Endothelial cell of umbilical vein (primary cell): Measurements from ENCODE around the gene MROH7. TPM values are rescaled to one million over a fixed set of nuclear protein-coding genes. Genes with fewer than 3 reads are reported as not detected.

Experiments
- BruUV-seq: library from RNA; stranded (reverse); fragments of 400-500 nt; replicated peaks from 2 replicates; lab custom pipeline; 2021; lab: Mats Ljungman, UMichigan
- CTCF ChIA-PET: fragments of 300-600, 350-600 bp; sonication (Branson Sonifier 250); formaldehyde crosslinking; loops from one replicate; lab custom pipeline; 2021; ENCODE audit warnings: antibody characterized with exemption, inconsistent platforms; lab: Charles Lee
- POLR2A ChIA-PET: fragments of 300-600, 350-600 bp; sonication (Branson Sonifier 250); formaldehyde crosslinking; loops from one replicate; lab custom pipeline; 2021; ENCODE audit warnings: antibody characterized with exemption, inconsistent platforms; lab: Charles Lee
- DNase-seq: peaks from one replicate; pipeline ENCODE4 v3.0.0-alpha.2; 2011; ENCODE audit warnings: low read depth, low spot score
- FAIRE-seq: peaks from 2 replicates; lab custom pipeline; 2011; peaks lifted over from hg19 to GRCh38; lab: Jason Lieb, UNC
- H2AFZ ChIP-seq: 2 replicates; pipeline ENCODE4 v1.6.0; 2012; ENCODE audit warnings: low read depth, low read length, control low read depth, inconsistent platforms
- H3K27ac ChIP-seq: 2 replicates; pipeline ENCODE4 v1.5.1; 2011; ENCODE audit warnings: low read depth, mild to moderate bottlenecking, control low read depth, low read length, moderate library complexity; ENCODE audit not compliant: insufficient read depth
- H3K27me3 ChIP-seq, 2 experiments: 2 replicates each; pipeline versions ENCODE4 v1.6.0 to v1.6.1; 2011; ENCODE audit warnings: low read length in 2 of 2, mixed read lengths in 1 of 2; ENCODE audit not compliant: control insufficient read depth in 2 of 2, insufficient read depth in 2 of 2
- H3K36me3 ChIP-seq, 2 experiments: 2 replicates in 1 of 2; 3 replicates in 1 of 2; pipeline ENCODE4 v1.5.1; 2011; ENCODE audit warnings: low read length in 2 of 2, mild to moderate bottlenecking in 1 of 2, moderate library complexity in 1 of 2; ENCODE audit not compliant: control insufficient read depth in 2 of 2, insufficient read depth in 2 of 2; ENCODE audit errors: extremely low read depth in 1 of 2
- H3K4me1 ChIP-seq: 3 replicates; pipeline ENCODE4 v1.5.1; 2011; ENCODE audit warnings: mild to moderate bottlenecking, low read length; ENCODE audit not compliant: control insufficient read depth, insufficient read depth; ENCODE audit errors: extremely low read depth
- H3K4me2 ChIP-seq: 2 replicates; pipeline ENCODE4 v1.6.1; 2011; ENCODE audit warnings: low read length, control low read depth, mixed read lengths; ENCODE audit not compliant: insufficient read depth
- H3K4me3 ChIP-seq, 3 experiments: fragments of 200-600 bp in 1 of 3; sonication (generic), shearing (Covaris generic) in 1 of 3; replicated peaks in 1 of 3; 2 replicates each; pipeline ENCODE4 v1.5.1; 2011 to 2016; ENCODE audit warnings: control low read depth in 3 of 3, low read length in 3 of 3, mild to moderate bottlenecking in 2 of 3, inconsistent platforms in 1 of 3, low read depth in 1 of 3, moderate library complexity in 1 of 3; ENCODE audit not compliant: insufficient read depth in 1 of 3
- H3K79me2 ChIP-seq: 2 replicates; pipeline ENCODE4 v1.6.0; 2012; ENCODE audit warnings: low read length, inconsistent platforms; ENCODE audit not compliant: control insufficient read depth, insufficient read depth
- H3K9ac ChIP-seq: replicated peaks from 2 replicates; pipeline ENCODE3; 2011; ENCODE audit warnings: low read length, control low read depth; ENCODE audit not compliant: insufficient read depth; ENCODE audit errors: extremely low read depth
- H3K9me1 ChIP-seq: replicated peaks from 3 replicates; pipeline ENCODE4 v1.6.0; 2011; ENCODE audit warnings: mild to moderate bottlenecking, low read length; ENCODE audit not compliant: control insufficient read depth, insufficient read depth; ENCODE audit errors: extremely low read depth
- H3K9me3 ChIP-seq: replicated peaks from 2 replicates; pipeline ENCODE4 v1.5.1; 2012; ENCODE audit warnings: low read length, inconsistent platforms; ENCODE audit not compliant: control insufficient read depth, insufficient read depth
- H4K20me1 ChIP-seq: replicated peaks from 2 replicates; pipeline ENCODE3; 2011; ENCODE audit warnings: mild to moderate bottlenecking, low read length; ENCODE audit not compliant: control insufficient read depth, insufficient read depth; ENCODE audit errors: extremely low read depth
- CTCF ChIP-seq, 2 donors: IDR thresholded peaks; 1 replicate in 1 of 2; 2 replicates in 1 of 2; pipeline ENCODE4 v1.5.1; 2011; ENCODE audit warnings: low read length in 2 of 2, mild to moderate bottlenecking in 2 of 2, moderate library complexity in 2 of 2, control low read depth in 1 of 2, inconsistent platforms in 1 of 2, low read depth in 1 of 2; ENCODE audit not compliant: insufficient read depth in 1 of 2; ENCODE audit errors: extremely low read depth in 1 of 2
- EZH2 ChIP-seq: IDR thresholded peaks from 2 replicates; pipeline ENCODE4 v1.6.1; 2012; ENCODE audit warnings: borderline replicate concordance, low read depth, mild to moderate bottlenecking, moderate library complexity, low read length, inconsistent platforms; ENCODE audit not compliant: severe bottlenecking
- FOS ChIP-seq: IDR thresholded peaks from 2 replicates; pipeline ENCODE4 v1.6.1; 2011; ENCODE audit warnings: mild to moderate bottlenecking, low read length, moderate library complexity, borderline replicate concordance; ENCODE audit not compliant: insufficient read depth
- GATA2 ChIP-seq: IDR thresholded peaks from 2 replicates; pipeline ENCODE4 v1.7.0; 2011; ENCODE audit warnings: low read depth, mild to moderate bottlenecking, moderate library complexity, mixed read lengths, low read length; ENCODE audit not compliant: insufficient read length, insufficient read depth
- MAX ChIP-seq: IDR thresholded peaks from 2 replicates; pipeline ENCODE4 v1.6.1; 2011; ENCODE audit not compliant: insufficient read depth, insufficient read length
- POLR2AphosphoS5 ChIP-seq: IDR thresholded peaks from 2 replicates; pipeline ENCODE4 v1.6.1; 2012; ENCODE audit warnings: low read depth, mild to moderate bottlenecking, control low read depth, low read length, moderate library complexity; ENCODE audit not compliant: insufficient read depth
- dilution Hi-C: fragments of 300-500 bp; cut with MboI; formaldehyde crosslinking; loops from one replicate; pipeline ENCODE4 v1.15.0; 2019; ENCODE audit warnings: low sequenced_read_pairs; ENCODE audit not compliant: extremely low pct_ligation_motif_present
- intact Hi-C: fragments of 100-400 bp; cut with micrococcal nuclease; formaldehyde crosslinking; loops from one replicate; pipeline ENCODE4 v1.10.0; 2022
- polyA plus RNA-seq, 4 experiments: library from polyadenylated mRNA; depleted of rRNA in 3 of 4; stranded (reverse) in 3 of 4; unstranded in 1 of 4; fragments of >200 nt; gene quantifications; 2 replicates each; pipeline versions ENCODE4 v1.2.1 to v1.2.3, GENCODE V29; 2011 to 2012; ENCODE audit warnings: missing spikeins in 1 of 4
- total RNA-seq: library from RNA; stranded (reverse); gene quantifications from 2 replicates; pipeline ENCODE4 v1.2.3, GENCODE V29; 2021

Gene MROH7
- total and polyA plus RNA-seq, 2 donors (not counting 3 experiments of a cell fraction or from before 2014, with no cell fraction given) = 0.06 to 0.24 TPM

GRCh38 chr1:54754486-54755285 lies 113.1 kb downstream of the MROH7 start:
- Histone ChIP-seq H3K4me2 (no peak overlapping the region), H2AFZ (no peak overlapping the region), H3K36me3 (peaks cover 0 to 11% of the 10 kb centered on the region in 2 experiments), H3K27ac (no peak overlapping the region), H3K9me3 (no peaks in the 10 kb centered on the region), H3K4me1 (no peaks in the 10 kb centered on the region), H3K9ac (no peak overlapping the region), H3K79me2 (no peaks in the 10 kb centered on the region), H3K27me3 (no peaks in the 10 kb centered on the region), H3K9me1 (no peaks in the 10 kb centered on the region), H3K4me3 (no peak overlapping the region), H4K20me1 (no peaks in the 10 kb centered on the region)
- CTCF ChIA-PET = no interaction called here
- DNase-seq (no peak), FAIRE-seq (no peak)
- TF ChIP-seq MAX (no peak), POLR2AphosphoS5 (no peak), GATA2 (no peak)
- dilution Hi-C loops = no loop called here
- POLR2A ChIA-PET = no interaction called here
- intact Hi-C loops = no loop called here
- BruUV-seq = no TSS peak

- no peaks in the 10 kb centered on the region for H3K27me3 ChIP-seq
- POLR2A ChIA-PET = no interaction called here
- H3K9me3 ChIP-seq = no peaks in the 10 kb centered on the region
- dilution Hi-C loops = no loop called here
- no peak overlapping the region for H3K4me3 ChIP-seq
- BruUV-seq = no TSS peak
- no peak for DNase-seq
- FAIRE-seq = no peak
- no peaks in the 10 kb centered on the region for H4K20me1 ChIP-seq
- H3K27ac ChIP-seq = no peak overlapping the region
- intact Hi-C loops = no loop called here
- no peak overlapping the region for H3K9ac ChIP-seq
- no peaks in the 10 kb centered on the region for H3K4me1 ChIP-seq
- no peaks in the 10 kb centered on the region for H3K9me1 ChIP-seq
- TF ChIP-seq FOS (no peak), CTCF (IDR thresholded peaks at IDR 0.05; ENCODE audit: extremely low read depth in 1 of 2, insufficient read depth in 1 of 2, low read depth in 1 of 2, low read length in 2 of 2) (no peak), EZH2 (no peak), GATA2 (no peak)
- H3K4me2 ChIP-seq = no peak overlapping the region
- H3K36me3 ChIP-seq = peaks cover 0 to 11% of the 10 kb centered on the region in 2 experiments
- no peaks in the 10 kb centered on the region for H3K79me2 ChIP-seq
- CTCF ChIA-PET = no interaction called here
- no peak overlapping the region for H2AFZ ChIP-seq
These were observed 116.2 kb downstream of the MROH7 start for GRCh38 chr1:54757833-54758232.
